Liver (tissue), 3 donors: ENCODE results near the gene SPRED1.

Experiments used
- EGR1 ChIP-seq, 2 donors: IDR thresholded peaks; 2 replicates each; pipeline ENCODE4 v1.6.1; 2016 to 2018; ENCODE audit warnings: antibody characterized with exemption in 2 of 2, low read depth in 2 of 2
- FOXA1 ChIP-seq: IDR thresholded peaks from 2 replicates; pipeline ENCODE4 v1.6.1; 2016; ENCODE audit warnings: antibody characterized with exemption
- GABPA ChIP-seq, 2 donors: IDR thresholded peaks in 1 of 2; conservative IDR thresholded peaks in 1 of 2; 2 replicates each; pipeline ENCODE4 v1.6.1; 2016; ENCODE audit warnings: antibody characterized with exemption in 2 of 2, mild to moderate bottlenecking in 1 of 2, moderate library complexity in 1 of 2
- JUND ChIP-seq, 2 donors: IDR thresholded peaks; 2 replicates each; pipeline ENCODE4 v1.6.1; 2016; ENCODE audit warnings: antibody characterized with exemption in 2 of 2
- SP1 ChIP-seq: IDR thresholded peaks from 2 replicates; pipeline ENCODE4 v1.6.1; 2018; ENCODE audit warnings: antibody characterized with exemption, mild to moderate bottlenecking
- TAF1 ChIP-seq: conservative IDR thresholded peaks from 2 replicates; pipeline ENCODE4 v1.6.1; 2016; ENCODE audit warnings: antibody characterized with exemption, mild to moderate bottlenecking
- YY1 ChIP-seq: IDR thresholded peaks from 2 replicates; pipeline ENCODE4 v1.6.1; 2016; ENCODE audit warnings: antibody characterized with exemption, mild to moderate bottlenecking
- TF ChIP-seq, protein P1 (sequence below): fragments of 150-350 bp; IDR thresholded peaks from 2 replicates; pipeline ENCODE4 v1.5.1; 2017; ENCODE audit warnings: improper control_type of control experiment, low read depth, low read length; ENCODE audit not compliant: missing input control
- TF ChIP-seq, protein P2 (sequence below): IDR thresholded peaks from 2 replicates; pipeline ENCODE4 v1.6.1; 2016; ENCODE audit warnings: antibody characterized with exemption
- TF ChIP-seq, protein P3 (sequence below): IDR thresholded peaks from 2 replicates; pipeline ENCODE4 v1.6.1; 2016; ENCODE audit warnings: antibody characterized with exemption, mild to moderate bottlenecking
- TF ChIP-seq, protein P4 (sequence below): IDR thresholded peaks from 2 replicates; pipeline ENCODE4 v1.6.1; 2016; ENCODE audit warnings: antibody characterized with exemption
- TF ChIP-seq, protein P5 (sequence below): IDR thresholded peaks from 2 replicates; pipeline ENCODE4 v1.6.1; 2016; ENCODE audit warnings: antibody characterized with exemption
- donor health status: healthy.
- donor health status: healthy.

DNA sequence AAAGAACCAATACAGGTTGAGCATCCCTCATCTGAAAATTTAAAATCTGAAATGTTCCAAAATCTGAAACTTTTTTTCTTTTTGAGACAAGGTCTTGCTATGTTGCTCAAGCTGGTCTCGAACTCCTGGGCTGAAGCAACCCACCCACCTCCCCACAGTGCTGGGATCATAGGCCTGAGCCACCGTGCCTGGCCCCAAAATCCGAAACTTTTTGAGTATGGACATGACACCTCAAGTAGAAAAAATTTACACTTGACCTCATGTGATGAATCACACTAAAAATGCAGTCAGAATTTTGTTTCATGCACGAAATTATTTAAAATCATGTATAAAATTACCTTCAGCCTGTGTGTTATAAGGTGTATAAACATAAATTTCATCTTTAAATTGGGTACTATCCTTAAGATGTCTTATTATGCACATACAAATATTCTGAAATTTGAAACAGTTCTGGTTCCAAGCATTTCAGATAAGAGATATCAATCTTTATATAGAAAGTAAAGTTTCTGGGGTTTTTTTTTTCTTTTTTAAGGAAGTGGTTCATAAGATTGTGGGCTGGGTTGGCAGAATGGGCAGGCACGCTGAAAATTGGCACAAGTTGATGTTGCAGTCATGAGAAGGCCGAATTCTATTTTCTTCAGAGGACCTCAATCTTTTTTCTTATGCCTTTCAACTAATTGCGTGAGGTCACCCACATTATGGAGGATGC is 72.5 kb downstream of the SPRED1 start:
- TF ChIP-seq, protein P1, sequence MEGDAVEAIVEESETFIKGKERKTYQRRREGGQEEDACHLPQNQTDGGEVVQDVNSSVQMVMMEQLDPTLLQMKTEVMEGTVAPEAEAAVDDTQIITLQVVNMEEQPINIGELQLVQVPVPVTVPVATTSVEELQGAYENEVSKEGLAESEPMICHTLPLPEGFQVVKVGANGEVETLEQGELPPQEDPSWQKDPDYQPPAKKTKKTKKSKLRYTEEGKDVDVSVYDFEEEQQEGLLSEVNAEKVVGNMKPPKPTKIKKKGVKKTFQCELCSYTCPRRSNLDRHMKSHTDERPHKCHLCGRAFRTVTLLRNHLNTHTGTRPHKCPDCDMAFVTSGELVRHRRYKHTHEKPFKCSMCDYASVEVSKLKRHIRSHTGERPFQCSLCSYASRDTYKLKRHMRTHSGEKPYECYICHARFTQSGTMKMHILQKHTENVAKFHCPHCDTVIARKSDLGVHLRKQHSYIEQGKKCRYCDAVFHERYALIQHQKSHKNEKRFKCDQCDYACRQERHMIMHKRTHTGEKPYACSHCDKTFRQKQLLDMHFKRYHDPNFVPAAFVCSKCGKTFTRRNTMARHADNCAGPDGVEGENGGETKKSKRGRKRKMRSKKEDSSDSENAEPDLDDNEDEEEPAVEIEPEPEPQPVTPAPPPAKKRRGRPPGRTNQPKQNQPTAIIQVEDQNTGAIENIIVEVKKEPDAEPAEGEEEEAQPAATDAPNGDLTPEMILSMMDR: no peak
- TF ChIP-seq, protein P2, sequence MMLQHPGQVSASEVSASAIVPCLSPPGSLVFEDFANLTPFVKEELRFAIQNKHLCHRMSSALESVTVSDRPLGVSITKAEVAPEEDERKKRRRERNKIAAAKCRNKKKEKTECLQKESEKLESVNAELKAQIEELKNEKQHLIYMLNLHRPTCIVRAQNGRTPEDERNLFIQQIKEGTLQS: no peak
- TF ChIP-seq YY1: no peak
- TF ChIP-seq, protein P3, sequence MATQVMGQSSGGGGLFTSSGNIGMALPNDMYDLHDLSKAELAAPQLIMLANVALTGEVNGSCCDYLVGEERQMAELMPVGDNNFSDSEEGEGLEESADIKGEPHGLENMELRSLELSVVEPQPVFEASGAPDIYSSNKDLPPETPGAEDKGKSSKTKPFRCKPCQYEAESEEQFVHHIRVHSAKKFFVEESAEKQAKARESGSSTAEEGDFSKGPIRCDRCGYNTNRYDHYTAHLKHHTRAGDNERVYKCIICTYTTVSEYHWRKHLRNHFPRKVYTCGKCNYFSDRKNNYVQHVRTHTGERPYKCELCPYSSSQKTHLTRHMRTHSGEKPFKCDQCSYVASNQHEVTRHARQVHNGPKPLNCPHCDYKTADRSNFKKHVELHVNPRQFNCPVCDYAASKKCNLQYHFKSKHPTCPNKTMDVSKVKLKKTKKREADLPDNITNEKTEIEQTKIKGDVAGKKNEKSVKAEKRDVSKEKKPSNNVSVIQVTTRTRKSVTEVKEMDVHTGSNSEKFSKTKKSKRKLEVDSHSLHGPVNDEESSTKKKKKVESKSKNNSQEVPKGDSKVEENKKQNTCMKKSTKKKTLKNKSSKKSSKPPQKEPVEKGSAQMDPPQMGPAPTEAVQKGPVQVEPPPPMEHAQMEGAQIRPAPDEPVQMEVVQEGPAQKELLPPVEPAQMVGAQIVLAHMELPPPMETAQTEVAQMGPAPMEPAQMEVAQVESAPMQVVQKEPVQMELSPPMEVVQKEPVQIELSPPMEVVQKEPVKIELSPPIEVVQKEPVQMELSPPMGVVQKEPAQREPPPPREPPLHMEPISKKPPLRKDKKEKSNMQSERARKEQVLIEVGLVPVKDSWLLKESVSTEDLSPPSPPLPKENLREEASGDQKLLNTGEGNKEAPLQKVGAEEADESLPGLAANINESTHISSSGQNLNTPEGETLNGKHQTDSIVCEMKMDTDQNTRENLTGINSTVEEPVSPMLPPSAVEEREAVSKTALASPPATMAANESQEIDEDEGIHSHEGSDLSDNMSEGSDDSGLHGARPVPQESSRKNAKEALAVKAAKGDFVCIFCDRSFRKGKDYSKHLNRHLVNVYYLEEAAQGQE: no peak
- TF ChIP-seq TAF1: no peak
- TF ChIP-seq FOXA1: no peak
- TF ChIP-seq EGR1 (IDR thresholded peaks at IDR 0.05; ENCODE audit: low read depth in 2 of 2): no peak
- TF ChIP-seq, protein P4, sequence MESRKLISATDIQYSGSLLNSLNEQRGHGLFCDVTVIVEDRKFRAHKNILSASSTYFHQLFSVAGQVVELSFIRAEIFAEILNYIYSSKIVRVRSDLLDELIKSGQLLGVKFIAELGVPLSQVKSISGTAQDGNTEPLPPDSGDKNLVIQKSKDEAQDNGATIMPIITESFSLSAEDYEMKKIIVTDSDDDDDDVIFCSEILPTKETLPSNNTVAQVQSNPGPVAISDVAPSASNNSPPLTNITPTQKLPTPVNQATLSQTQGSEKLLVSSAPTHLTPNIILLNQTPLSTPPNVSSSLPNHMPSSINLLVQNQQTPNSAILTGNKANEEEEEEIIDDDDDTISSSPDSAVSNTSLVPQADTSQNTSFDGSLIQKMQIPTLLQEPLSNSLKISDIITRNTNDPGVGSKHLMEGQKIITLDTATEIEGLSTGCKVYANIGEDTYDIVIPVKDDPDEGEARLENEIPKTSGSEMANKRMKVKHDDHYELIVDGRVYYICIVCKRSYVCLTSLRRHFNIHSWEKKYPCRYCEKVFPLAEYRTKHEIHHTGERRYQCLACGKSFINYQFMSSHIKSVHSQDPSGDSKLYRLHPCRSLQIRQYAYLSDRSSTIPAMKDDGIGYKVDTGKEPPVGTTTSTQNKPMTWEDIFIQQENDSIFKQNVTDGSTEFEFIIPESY: no peak
- TF ChIP-seq JUND (IDR thresholded peaks at IDR 0.05): no peak
- TF ChIP-seq, protein P5, sequence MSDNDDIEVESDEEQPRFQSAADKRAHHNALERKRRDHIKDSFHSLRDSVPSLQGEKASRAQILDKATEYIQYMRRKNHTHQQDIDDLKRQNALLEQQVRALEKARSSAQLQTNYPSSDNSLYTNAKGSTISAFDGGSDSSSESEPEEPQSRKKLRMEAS: no peak
- no peak for TF ChIP-seq GABPA (IDR thresholded peaks at IDR 0.05 in 1 of 2, conservative IDR thresholded peaks at IDR 0.05 in 1 of 2)
- no peak for TF ChIP-seq SP1
